Thyroid gland (tissue), 4 donors: ENCODE measurements around the gene CKS1B. TPM values are rescaled to one million over a fixed set of nuclear protein-coding genes. Genes with fewer than 3 reads are reported as not detected.
"Not testable (repeated sequence)": the region's sequence is repeated elsewhere in the genome, so short reads cannot be mapped to it uniquely, and the experiment has no call there.

Experiments used
- DNase-seq, 2 donors: peaks; one replicate each; pipeline ENCODE4 v3.0.0-alpha.2; 2019
- H3K27ac ChIP-seq, 3 donors: fragments of 200-600 bp; sonication (generic); 1 replicate in 2 of 3; 2 replicates in 1 of 3; pipeline ENCODE4 v1.5.1; 2016 to 2019; ENCODE audit warnings: mild to moderate bottlenecking in 1 of 3, moderate library complexity in 1 of 3
- H3K27me3 ChIP-seq: fragments of 200-600 bp; sonication (generic); one replicate; pipeline ENCODE4 v1.5.1; 2019
- H3K36me3 ChIP-seq, 2 donors: fragments of 200-600 bp; sonication (generic); one replicate each; pipeline ENCODE4 v1.5.1; 2016 to 2019
- H3K4me1 ChIP-seq, 2 donors: fragments of 200-600 bp; sonication (generic); one replicate each; pipeline ENCODE4 v1.5.1; 2017 to 2019
- H3K4me3 ChIP-seq, 3 donors: fragments of 200-600 bp; sonication (generic); replicated peaks in 1 of 3; 1 replicate in 2 of 3; 2 replicates in 1 of 3; pipeline ENCODE4 v1.5.1; 2016; ENCODE audit warnings: mild to moderate bottlenecking in 1 of 3
- H3K9me3 ChIP-seq: fragments of 200-600 bp; sonication (generic); one replicate; pipeline ENCODE4 v1.5.1; 2017
- CTCF ChIP-seq, 6 experiments: fragments of 200-600 bp in 3 of 6; fragments of 450-650 bp in 3 of 6; sonication (generic) in 3 of 6; IDR thresholded peaks; one replicate each; pipeline ENCODE4 v1.5.1; 2016 to 2019; ENCODE audit warnings: antibody characterized with exemption in 6 of 6, mild to moderate bottlenecking in 2 of 6, inconsistent platforms in 1 of 6, moderate library complexity in 1 of 6
- POLR2A ChIP-seq, 2 donors: fragments of 450-650 bp; IDR thresholded peaks; one replicate each; pipeline ENCODE4 v1.6.1; 2017; ENCODE audit warnings: antibody characterized with exemption in 2 of 2, mild to moderate bottlenecking in 2 of 2, moderate library complexity in 1 of 2
- WGBS, 2 donors: methylation state at CpG; one replicate each; pipeline ENCODE4 v1.1.5; 2017; 5-methylcytosine and 5-hydroxymethylcytosine counted together
- intact Hi-C: fragments of 100-400 bp; cut with DNase I; formaldehyde crosslinking; loops from one replicate; pipeline ENCODE4 v1.15.1; 2023
- total RNA-seq, 4 donors: library from RNA; depleted of rRNA; stranded (reverse); fragments of >200 nt; gene quantifications; one replicate each; pipeline ENCODE4 v1.2.3, GENCODE V29; 2016

CKS1B gene
- total RNA-seq, 4 donors from 2014 or later: 14.3 to 29.5 (median 22.6) TPM

- H3K4me3 ChIP-seq: peak overlapping the region; percentile 44 to 82 (median 48)
- H3K27me3 ChIP-seq: no peaks in the 10 kb centered on the region
- WGBS, 2 donors: 7 to 12% methylated on average over 17 of the region's 17 CpGs
- H3K36me3 ChIP-seq: peaks cover 11 to 12% of the 10 kb centered on the region in 2 donors
- peaks cover 15 to 20% of the 10 kb centered on the region in 2 donors for H3K4me1 ChIP-seq
- no peak for DNase-seq
- TF ChIP-seq CTCF (IDR thresholded peaks at IDR 0.05) (no peak), POLR2A (IDR thresholded peaks at IDR 0.05) (no peak)
- intact Hi-C loops: no loop called here
- H3K27ac ChIP-seq: peak overlapping the region; percentile 41 to 68 (median 54)
- H3K9me3 ChIP-seq: no peaks in the 10 kb centered on the region
Measured at GRCh38 chr1:154983776-154984466, 9.4 kb downstream of the CKS1B start.

DNA sequence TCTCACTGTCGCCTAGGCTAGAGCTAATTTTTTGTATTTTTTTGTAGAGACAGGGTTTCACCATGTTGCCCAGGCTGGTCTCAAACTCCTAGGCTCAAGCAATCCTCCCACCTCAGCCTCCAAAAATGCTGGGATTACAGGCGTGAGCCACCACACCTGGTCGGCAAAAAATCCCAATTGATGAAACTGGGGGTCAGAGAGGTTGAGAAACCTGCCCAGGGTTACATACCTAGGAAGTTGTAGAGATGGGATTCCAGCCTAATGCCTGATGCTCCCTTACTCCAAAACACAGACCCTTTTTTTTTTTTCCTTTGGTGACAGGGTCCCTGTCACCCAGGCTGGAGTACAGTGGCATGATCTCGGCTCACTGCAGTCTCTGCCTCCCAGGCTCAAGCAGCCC is 12.3 kb downstream of the CKS1B start:
- intact Hi-C loops, H3K27me3 ChIP-seq, H3K4me3 ChIP-seq, H3K9me3 ChIP-seq, H3K27ac ChIP-seq, DNase-seq: not testable (repeated sequence)
- Histone ChIP-seq H3K36me3 (peaks cover 11 to 13% of the 10 kb centered on the region in 2 donors), H3K4me1 (peaks cover 15 to 20% of the 10 kb centered on the region in 2 donors)
- WGBS, 2 donors: 89 to 97% methylated on average over 4 of the region's 4 CpGs

GRCh38 chr1:154987326-154987725 is 12.8 kb downstream of the CKS1B start:
- intact Hi-C loops: no loop called here
- H3K4me3 ChIP-seq: no peak overlapping the region
- WGBS, 2 donors: 87 to 93% methylated on average over 6 of the region's 6 CpGs
- peaks cover 11 to 13% of the 10 kb centered on the region in 2 donors for H3K36me3 ChIP-seq
- no peaks in the 10 kb centered on the region for H3K9me3 ChIP-seq
- H3K4me1 ChIP-seq: peaks cover 15 to 20% of the 10 kb centered on the region in 2 donors
- no peak for TF ChIP-seq CTCF (IDR thresholded peaks at IDR 0.05)
- TF ChIP-seq POLR2A (IDR thresholded peaks at IDR 0.05): no peak
- H3K27ac ChIP-seq: no peak overlapping the region
- no peaks in the 10 kb centered on the region for H3K27me3 ChIP-seq
- DNase-seq: no peak

DNA sequence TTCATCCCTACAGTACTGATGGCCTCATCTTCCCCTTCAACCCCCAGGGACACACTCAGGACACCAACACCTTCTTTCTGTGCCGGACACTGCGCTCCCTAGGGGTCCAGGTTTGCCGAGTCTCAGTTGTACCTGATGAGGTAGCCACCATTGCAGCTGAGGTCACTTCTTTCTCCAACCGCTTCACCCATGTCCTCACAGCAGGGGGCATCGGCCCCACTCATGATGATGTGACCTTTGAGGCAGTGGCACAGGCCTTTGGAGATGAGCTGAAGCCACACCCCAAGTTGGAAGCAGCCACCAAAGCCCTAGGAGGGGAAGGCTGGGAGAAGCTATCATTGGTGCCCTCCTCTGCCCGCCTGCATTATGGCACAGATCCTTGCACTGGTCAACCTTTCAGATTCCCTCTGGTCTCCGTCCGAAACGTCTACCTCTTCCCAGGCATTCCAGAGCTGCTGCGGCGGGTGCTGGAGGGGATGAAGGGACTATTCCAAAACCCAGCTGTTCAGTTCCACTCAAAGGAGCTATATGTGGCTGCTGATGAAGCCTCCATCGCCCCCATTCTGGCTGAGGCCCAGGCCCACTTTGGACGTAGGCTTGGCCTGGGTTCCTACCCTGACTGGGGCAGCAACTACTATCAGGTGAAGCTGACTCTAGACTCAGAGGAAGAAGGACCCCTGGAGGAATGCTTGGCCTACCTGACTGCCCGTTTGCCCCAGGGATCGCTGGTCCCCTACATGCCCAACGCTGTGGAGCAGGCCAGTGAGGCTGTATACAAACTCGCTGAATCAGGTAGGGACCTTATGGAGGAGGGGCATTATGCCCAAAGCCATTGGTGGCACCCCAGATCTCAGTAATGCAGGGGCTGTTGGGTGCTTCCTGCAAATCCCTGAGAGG is 13.8 kb downstream of the CKS1B start:
- intact Hi-C loops: no loop called here
- WGBS, 2 donors: 88 to 91% methylated on average over 16 to 17 of the region's 17 CpGs
- Histone ChIP-seq H3K4me1 (peaks cover 15% of the 10 kb centered on the region in 2 donors), H3K27me3 (no peaks in the 10 kb centered on the region), H3K36me3 (peaks cover 11 to 13% of the 10 kb centered on the region in 2 donors), H3K9me3 (no peaks in the 10 kb centered on the region), H3K27ac (no peak overlapping the region), H3K4me3 (no peak overlapping the region)
- DNase-seq: no peak
- no peak for TF ChIP-seq POLR2A (IDR thresholded peaks at IDR 0.05)

GRCh38 chr1:154989195-154989860 is 14.8 kb downstream of the CKS1B start:
- no peaks in the 10 kb centered on the region for H3K27me3 ChIP-seq
- no peak overlapping the region for H3K27ac ChIP-seq
- peaks cover 11 to 13% of the 10 kb centered on the region in 2 donors for H3K36me3 ChIP-seq
- no peak for DNase-seq
- H3K4me1 ChIP-seq: peaks cover 6 to 7% of the 10 kb centered on the region in 2 donors
- TF ChIP-seq POLR2A (IDR thresholded peaks at IDR 0.05) (no peak), CTCF (IDR thresholded peaks at IDR 0.05) (no peak)
- H3K9me3 ChIP-seq: no peaks in the 10 kb centered on the region
- H3K4me3 ChIP-seq: no peak overlapping the region
- WGBS, 2 donors: 89 to 90% methylated on average over 3 of the region's 3 CpGs
- intact Hi-C loops: no loop called here
